AG04449 (cell line): ENCODE results near the gene FICD.

Source experiments
- CTCF ChIA-PET: fragments of 350-600 bp; formaldehyde crosslinking; extraction: SDS; loops from one replicate; lab custom pipeline; 2021; ENCODE audit warnings: antibody characterized with exemption; lab: Yijun Ruan, JAX
- POLR2A ChIA-PET: fragments of 400-600, 350-600 bp; formaldehyde crosslinking; extraction: SDS; loops from one replicate; lab custom pipeline; 2020; ENCODE audit warnings: antibody characterized with exemption, inconsistent platforms; lab: Yijun Ruan, JAX
- DNase-seq: peaks from one replicate; pipeline ENCODE4 v3.0.0-alpha.2; 2010; ENCODE audit warnings: low read depth, low spot score
- H3K4me3 ChIP-seq: 2 replicates; pipeline ENCODE4 v1.5.1; 2011; ENCODE audit warnings: low read depth, mild to moderate bottlenecking, control low read depth, low read length
- TF ChIP-seq, protein P1 (sequence below): IDR thresholded peaks from one replicate; pipeline ENCODE4 v1.5.1; 2011; ENCODE audit warnings: mild to moderate bottlenecking, moderate library complexity, low read length, control low read depth, inconsistent platforms; ENCODE audit not compliant: insufficient read depth; ENCODE audit errors: missing control alignments

FICD gene

DNA sequence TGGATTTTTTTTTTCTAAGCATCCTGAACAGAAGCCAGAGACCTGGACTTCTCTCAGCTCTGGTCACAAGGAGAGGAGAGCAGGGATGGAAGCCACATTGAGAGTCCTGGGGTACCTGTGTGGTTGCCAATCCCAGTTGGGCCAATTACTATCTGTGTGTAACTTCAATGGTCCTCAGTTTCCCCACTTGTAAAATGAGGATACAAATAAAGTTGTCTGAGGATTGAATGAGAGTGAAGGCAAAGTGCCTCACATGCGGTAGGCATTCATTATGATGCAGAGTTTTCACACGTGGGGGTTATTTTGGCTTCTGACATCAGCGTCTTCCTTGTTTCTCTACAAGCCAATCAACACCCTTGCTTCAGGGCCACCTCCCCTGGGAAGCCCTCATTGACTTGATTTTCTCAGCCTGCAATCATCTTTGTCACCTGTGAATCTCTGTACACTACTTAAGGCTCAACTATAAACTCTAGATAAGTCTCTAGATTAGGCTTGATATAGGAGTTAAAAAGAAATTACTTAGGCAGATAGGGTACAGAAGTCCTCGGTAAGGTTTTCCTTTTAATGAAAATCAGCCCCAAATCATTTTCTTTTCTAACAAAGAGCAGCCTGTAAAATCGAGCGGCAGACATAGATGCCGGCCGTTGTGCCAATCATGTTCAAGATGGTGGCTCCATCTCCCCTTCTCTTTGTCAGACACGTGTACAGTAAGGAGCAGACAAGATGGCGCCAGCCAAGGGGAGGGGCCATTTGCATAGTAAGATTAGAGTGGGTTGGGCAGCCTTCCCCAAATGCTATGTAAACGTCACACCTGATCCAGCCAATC, 37.8 kb upstream of the FICD start:
- TF ChIP-seq, protein P1, sequence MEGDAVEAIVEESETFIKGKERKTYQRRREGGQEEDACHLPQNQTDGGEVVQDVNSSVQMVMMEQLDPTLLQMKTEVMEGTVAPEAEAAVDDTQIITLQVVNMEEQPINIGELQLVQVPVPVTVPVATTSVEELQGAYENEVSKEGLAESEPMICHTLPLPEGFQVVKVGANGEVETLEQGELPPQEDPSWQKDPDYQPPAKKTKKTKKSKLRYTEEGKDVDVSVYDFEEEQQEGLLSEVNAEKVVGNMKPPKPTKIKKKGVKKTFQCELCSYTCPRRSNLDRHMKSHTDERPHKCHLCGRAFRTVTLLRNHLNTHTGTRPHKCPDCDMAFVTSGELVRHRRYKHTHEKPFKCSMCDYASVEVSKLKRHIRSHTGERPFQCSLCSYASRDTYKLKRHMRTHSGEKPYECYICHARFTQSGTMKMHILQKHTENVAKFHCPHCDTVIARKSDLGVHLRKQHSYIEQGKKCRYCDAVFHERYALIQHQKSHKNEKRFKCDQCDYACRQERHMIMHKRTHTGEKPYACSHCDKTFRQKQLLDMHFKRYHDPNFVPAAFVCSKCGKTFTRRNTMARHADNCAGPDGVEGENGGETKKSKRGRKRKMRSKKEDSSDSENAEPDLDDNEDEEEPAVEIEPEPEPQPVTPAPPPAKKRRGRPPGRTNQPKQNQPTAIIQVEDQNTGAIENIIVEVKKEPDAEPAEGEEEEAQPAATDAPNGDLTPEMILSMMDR, result no peak

DNA sequence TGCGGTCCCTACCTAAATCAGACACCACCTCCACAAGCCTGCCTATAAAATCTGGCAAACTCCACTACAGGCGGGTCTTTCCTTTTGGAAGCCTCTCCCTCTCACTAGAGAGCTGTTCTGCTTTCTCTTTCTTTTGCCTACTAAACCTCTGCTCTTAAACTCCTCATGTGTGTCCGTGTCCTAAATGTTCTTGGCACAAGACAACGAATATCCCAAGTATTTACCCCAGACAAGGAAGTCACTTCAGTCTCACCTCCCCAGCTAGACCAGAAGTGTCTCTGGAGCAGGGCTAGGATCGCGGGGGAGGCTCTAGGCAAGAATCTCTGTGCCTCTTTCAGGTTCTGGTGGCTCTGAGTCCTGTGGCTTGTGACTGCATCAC, 37.2 kb upstream of the FICD start:
- ChIA-PET POLR2A (no interaction called here), CTCF (no interaction called here)
- TF ChIP-seq, protein P1, result no peak
- H3K4me3 ChIP-seq, result no peak overlapping the region
- no peak for DNase-seq

More for the DNA sequence above, 37.8 kb upstream of the FICD start:
- no peak for DNase-seq
- CTCF ChIA-PET, result no interaction called here
- H3K4me3 ChIP-seq, result no peak overlapping the region
- POLR2A ChIA-PET, result no interaction called here

DNA sequence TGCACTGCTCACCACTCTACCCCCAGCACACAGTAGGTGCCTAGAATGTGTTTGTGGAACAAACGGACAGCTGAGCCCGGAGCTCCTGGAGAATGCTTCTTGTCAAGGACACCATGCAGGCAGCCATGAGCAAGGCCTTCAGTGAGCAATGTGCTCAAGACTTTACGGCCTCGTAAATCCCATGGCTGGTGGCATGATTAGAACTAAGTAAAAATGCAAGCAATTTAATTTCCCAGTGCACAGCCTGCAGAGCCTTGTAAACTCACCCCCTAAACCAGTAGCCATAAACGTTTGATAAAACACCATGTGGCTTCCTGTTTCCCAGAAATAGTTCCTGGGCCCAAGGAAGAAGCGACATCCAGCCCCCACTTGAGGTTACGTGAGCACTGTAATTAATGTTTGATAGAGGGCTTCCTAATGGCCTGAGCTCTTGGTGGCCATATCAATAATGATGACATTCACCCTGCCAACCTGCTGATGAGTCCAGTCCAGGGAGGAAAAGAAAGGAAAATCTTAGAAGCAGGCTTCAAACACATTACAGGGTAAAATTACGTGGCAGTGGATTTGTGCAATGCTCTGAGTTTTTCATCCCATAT, 36.4 kb upstream of the FICD start:
- no peak overlapping the region for H3K4me3 ChIP-seq
- ChIA-PET POLR2A (no interaction called here), CTCF (no interaction called here)
- TF ChIP-seq, protein P1, result no peak
- no peak for DNase-seq

- TF ChIP-seq, protein P1, result no peak
- DNase-seq, result no peak
- CTCF ChIA-PET, result no interaction called here
- no peak overlapping the region for H3K4me3 ChIP-seq
- POLR2A ChIA-PET, result no interaction called here
These were observed 35.6 kb upstream of the FICD start for GRCh38 chr12:108479364-108480070.

- no peak overlapping the region for H3K4me3 ChIP-seq
- ChIA-PET CTCF (interaction anchor here (1.1 kb wide), 1 partner anchor 9 kb away, joined by 4 read pairs; no protein-coding TSS in a partner anchor), POLR2A (no interaction called here)
- no peak for DNase-seq
- TF ChIP-seq, protein P1, result no peak
These were observed 32.3 kb upstream of the FICD start for GRCh38 chr12:108482717-108483212.
